ENCODE measurements around the gene RNF187.

Gene RNF187

DNA sequence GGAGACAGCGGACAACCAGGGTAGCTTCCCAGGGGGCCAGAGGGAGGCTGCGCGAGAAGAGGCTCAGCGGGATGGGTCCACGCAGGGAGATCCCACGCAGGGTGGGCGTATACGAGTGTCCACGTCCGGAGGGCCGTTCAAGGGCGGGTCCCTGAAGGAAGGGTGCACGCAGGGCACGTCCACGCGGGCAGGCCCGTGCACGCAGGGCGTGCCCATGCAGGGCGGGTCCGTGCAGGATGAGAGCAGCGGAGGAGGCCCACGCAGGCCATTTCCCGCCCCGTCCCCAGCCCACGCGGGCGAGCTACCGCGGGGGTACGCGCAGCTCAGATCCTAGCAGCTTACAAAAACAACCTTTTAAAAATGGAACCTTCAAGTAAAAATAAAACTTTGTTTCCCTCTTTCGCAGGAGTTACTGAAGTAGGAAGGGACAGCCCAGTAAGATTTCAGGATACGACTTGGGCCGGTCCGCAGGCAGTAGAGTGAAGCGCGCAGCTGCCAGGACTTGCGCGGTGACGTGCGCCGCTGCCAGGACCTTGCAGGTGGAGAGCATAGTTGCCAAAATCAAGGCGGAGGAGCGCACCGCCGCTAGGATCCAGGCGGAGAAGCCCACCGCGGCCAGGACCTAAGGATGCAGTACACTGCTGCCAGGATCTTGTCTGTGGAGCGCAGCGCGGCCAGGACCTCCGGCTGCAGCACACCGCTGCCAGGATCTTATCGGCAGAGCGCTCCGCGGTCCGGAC, 416 bp upstream of the RNF187 start:
- H3K27me3 ChIP-seq (ENCODE audit: insufficient read depth, low read depth): no peaks in the 10 kb centered on the region
- H3K4me3 ChIP-seq (IDR thresholded peaks at IDR 0.05; ENCODE audit: insufficient read depth, low read depth, low read length): peak overlapping the region; percentile 95
- no peaks in the 10 kb centered on the region for H4K20me1 ChIP-seq (ENCODE audit: insufficient read depth)
- no peaks in the 10 kb centered on the region for H3K36me3 ChIP-seq (ENCODE audit: insufficient read depth)
- peaks cover 22% of the 10 kb centered on the region; the same call in 1 of the 2 replicates for H3K79me2 ChIP-seq (ENCODE audit: insufficient read depth, low read depth)
- H3K9ac ChIP-seq: peak overlapping the region; percentile 87
- H3K4me1 ChIP-seq (ENCODE audit: low read depth, poor library complexity, severe bottlenecking): peaks cover 41% of the 10 kb centered on the region
- peak overlapping the region; percentile 27 for H3K4me2 ChIP-seq
- TF ChIP-seq, protein P1, sequence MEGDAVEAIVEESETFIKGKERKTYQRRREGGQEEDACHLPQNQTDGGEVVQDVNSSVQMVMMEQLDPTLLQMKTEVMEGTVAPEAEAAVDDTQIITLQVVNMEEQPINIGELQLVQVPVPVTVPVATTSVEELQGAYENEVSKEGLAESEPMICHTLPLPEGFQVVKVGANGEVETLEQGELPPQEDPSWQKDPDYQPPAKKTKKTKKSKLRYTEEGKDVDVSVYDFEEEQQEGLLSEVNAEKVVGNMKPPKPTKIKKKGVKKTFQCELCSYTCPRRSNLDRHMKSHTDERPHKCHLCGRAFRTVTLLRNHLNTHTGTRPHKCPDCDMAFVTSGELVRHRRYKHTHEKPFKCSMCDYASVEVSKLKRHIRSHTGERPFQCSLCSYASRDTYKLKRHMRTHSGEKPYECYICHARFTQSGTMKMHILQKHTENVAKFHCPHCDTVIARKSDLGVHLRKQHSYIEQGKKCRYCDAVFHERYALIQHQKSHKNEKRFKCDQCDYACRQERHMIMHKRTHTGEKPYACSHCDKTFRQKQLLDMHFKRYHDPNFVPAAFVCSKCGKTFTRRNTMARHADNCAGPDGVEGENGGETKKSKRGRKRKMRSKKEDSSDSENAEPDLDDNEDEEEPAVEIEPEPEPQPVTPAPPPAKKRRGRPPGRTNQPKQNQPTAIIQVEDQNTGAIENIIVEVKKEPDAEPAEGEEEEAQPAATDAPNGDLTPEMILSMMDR (conservative IDR thresholded peaks at IDR 0.05; ENCODE audit: low read depth, low read length): no peak
- peak overlapping the region; percentile 60 for H2AFZ ChIP-seq (ENCODE audit: low read depth)
- peak overlapping the region; percentile 90 for H3K27ac ChIP-seq

DNA sequence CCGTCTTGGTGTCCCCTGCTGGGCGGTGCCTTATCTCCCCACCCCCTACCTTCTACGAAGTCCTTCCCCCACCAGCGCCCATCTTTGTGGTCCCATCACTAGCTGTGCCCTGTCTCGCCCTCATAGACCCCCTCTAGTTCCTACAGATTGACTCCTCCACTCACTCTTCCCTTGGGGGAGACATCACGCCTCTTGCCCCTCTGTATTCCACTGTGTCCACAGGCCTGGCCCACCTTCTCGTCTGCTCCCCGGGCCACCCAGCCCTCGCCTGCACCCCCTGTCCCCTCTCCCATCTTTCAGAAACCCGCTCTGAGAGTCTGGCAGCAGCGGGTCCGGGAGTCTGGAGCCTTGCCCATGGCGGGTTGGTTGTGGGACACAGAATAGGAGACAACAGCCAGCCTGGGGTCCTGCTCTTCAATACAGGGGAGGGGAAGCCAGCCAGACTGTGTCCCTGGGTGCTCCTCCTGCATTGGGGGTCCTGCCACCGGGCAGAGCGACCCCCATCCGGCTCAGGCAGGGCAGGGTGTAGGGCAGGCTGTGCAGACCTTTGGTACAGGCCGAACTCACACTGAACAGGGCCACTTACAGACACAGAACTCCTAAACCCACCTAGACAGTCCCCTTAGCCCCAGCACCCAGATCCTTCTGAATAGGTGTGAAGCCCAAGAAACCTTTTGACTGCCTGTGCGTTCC, 1.1 kb downstream of the RNF187 start:
- Histone ChIP-seq H3K4me3 (IDR thresholded peaks at IDR 0.05; ENCODE audit: insufficient read depth, low read depth, low read length) (peak overlapping the region; percentile 72), H4K20me1 (ENCODE audit: insufficient read depth) (no peaks in the 10 kb centered on the region), H3K27me3 (ENCODE audit: insufficient read depth, low read depth) (no peaks in the 10 kb centered on the region), H3K4me2 (peak overlapping the region; percentile 100), H2AFZ (ENCODE audit: low read depth) (peak overlapping the region; percentile 7; the same call in 1 of the 2 replicates), H3K79me2 (ENCODE audit: insufficient read depth, low read depth) (peaks cover 25% of the 10 kb centered on the region; the same call in 1 of the 2 replicates), H3K9ac (peak overlapping the region; percentile 59; the same call in 1 of the 2 replicates), H3K36me3 (ENCODE audit: insufficient read depth) (no peaks in the 10 kb centered on the region), H3K27ac (peak overlapping the region; percentile 19; the same call in 1 of the 2 replicates), H3K4me1 (ENCODE audit: low read depth, poor library complexity, severe bottlenecking) (peaks cover 41% of the 10 kb centered on the region)
- TF ChIP-seq, protein P1 (conservative IDR thresholded peaks at IDR 0.05; ENCODE audit: low read depth, low read length): no peak

DNA sequence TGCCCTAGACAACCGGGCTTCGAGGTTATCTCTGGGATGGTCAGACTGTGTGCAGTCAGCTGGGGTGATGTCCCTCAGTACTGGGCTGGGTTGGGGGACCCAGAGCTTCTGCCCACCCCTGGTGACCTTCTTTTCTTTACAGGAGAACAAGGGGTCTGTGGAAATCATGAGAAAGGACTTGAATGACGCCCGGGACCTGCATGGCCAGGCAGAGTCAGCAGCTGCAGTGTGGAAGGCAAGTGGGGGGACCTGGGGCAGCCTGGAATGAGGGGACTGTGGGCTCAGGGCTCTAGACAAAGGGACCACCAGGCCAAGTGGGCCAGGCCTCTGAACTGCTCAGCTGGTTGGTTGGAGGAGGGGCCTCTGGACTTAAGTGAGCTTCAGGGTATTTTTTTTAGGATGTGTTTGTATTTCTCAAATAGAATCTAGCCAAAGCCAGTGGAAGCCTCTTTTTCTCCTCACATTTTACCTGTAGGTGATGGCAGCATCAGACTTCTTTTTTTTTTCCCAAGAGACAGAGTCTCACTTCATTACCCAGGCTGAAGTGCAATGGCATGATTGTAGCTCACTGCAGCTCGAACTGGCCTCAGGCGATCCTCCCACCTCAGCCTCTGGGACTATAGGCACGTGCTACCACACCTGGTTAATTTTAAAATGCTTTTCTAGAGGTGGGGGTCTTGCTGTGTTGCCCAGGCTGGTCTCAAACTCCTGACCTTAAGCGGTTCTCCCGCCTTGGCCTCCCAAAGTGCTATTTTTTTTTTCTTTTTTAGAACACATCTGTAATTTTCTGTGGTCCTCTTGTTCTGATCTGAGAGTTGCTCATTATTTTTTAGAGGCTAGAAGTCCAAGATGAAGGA, 1.9 kb downstream of the RNF187 start:
- H3K27ac ChIP-seq: peak overlapping the region; percentile 77; the same call in 1 of the 2 replicates

More for the DNA sequence above, 1.9 kb downstream of the RNF187 start:
- Histone ChIP-seq H3K4me3 (IDR thresholded peaks at IDR 0.05; ENCODE audit: insufficient read depth, low read depth, low read length) (no peak overlapping the region), H3K9ac (peak overlapping the region; percentile 6; the same call in 1 of the 2 replicates), H2AFZ (ENCODE audit: low read depth) (peak overlapping the region; percentile 7; the same call in 1 of the 2 replicates), H3K4me2 (peak overlapping the region; percentile 100), H4K20me1 (ENCODE audit: insufficient read depth) (no peaks in the 10 kb centered on the region), H3K79me2 (ENCODE audit: insufficient read depth, low read depth) (peaks cover 25% of the 10 kb centered on the region; the same call in 1 of the 2 replicates), H3K36me3 (ENCODE audit: insufficient read depth) (no peaks in the 10 kb centered on the region), H3K4me1 (ENCODE audit: low read depth, poor library complexity, severe bottlenecking) (peaks cover 41% of the 10 kb centered on the region), H3K27me3 (ENCODE audit: insufficient read depth, low read depth) (no peaks in the 10 kb centered on the region)
- TF ChIP-seq, protein P1 (conservative IDR thresholded peaks at IDR 0.05; ENCODE audit: low read depth, low read length): no peak

Data from KMS-11 (cell line).